GOT3 (cell line): ENCODE data around the gene PTPRG.

Source experiments
- DNase-seq: peaks from one replicate; lab custom pipeline; 2025; ENCODE audit warnings: mixed read lengths; lab: John Stamatoyannopoulos, UW

PTPRG gene

DNA sequence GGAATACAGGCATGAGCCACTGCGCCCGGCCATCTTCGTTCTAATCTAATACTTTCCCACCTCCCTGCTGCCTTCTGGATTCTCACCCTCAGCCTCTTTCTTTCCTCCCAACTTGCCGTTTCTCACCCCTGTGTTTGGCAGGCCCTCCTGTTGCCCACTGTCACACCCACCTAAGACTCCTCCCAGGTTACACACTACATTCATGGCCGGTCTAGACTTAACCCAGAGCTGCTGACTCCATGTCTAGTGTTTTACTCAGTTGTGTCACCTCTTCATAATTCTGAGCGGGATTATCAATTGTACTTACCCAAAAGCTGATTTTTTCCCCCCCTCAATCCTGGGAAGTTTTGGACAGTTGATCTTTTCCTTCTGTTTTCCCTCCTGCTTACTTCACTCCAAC, 588.2 kb downstream of the PTPRG start:
- no peak for DNase-seq

- DNase-seq, result no peak
These were observed 588.6 kb downstream of the PTPRG start for GRCh38 chr3:62149962-62150361.

GRCh38 chr3:62151591-62151990, 590.2 kb downstream of the PTPRG start:
- no peak for DNase-seq

DNA sequence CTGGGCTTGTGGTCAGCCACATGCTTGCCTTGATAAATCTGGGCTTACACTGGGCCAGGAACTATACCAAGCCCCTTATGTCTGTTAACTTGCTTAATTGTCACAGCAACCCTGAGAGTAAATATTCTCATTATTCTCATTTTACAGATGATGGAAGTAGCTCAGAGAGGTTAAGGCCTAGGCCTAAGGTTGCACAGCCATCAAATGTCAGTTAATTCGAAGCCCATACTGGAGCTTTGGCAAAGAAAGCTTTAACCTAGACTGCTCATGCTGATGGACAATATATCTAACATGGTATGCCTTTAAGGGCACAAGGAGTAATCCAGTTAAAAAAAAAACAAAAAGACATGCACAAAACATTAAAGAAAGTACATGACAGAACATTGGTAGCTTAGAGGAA, 591.9 kb downstream of the PTPRG start:
- DNase-seq, result no peak

- DNase-seq, result no peak
These were observed 593.2 kb downstream of the PTPRG start for GRCh38 chr3:62154457-62155148.

DNA sequence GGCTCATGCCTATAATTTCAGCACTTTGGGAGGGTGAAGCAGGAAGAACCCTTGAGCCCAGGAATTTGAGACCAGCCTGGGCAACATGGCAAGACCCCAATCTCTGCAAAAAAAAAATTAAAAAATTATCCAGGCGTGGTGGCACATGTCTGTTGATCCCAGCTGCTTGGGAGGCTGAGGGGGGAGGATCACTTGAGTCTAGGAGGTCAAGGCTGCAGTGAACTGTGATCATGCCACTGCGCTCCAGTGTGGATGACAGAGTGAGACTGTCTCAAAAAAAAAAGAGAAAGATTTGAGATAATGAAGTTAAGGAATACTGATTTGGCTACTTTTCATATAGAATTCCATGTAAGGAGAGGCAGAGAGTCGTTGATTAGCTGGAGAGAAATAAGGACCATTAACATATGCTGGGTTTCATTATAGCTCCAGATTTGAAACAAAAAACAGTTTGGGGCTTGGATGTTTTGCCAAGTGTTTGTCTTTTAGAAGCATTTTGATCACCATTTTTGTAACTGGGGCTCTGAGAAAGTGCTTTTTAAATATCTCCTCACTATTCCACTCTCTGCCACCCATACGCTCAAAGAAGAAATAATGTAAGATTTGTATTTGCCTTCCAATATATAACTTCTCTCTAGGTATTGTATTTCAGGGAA, 597.8 kb downstream of the PTPRG start:
- DNase-seq, result no peak

DNA sequence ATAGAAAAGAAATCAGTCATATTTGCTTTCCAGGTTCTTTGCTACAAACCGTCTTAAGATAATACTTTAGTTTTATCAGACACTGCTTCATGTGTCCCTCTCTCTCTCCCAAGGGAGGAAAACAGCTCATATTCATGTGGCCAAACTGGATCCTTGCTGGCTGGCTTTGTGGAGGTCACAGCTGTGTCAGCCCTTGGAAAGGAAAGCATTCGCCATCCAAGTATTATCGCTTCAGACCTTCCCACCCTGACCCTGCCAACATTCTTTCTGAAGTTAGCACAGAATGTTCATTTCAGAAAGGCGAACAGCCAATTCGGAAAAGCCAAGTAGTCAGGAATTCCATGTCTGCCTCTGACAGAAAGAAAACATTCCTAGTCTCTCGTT, 598.3 kb downstream of the PTPRG start:
- DNase-seq, result no peak

DNA sequence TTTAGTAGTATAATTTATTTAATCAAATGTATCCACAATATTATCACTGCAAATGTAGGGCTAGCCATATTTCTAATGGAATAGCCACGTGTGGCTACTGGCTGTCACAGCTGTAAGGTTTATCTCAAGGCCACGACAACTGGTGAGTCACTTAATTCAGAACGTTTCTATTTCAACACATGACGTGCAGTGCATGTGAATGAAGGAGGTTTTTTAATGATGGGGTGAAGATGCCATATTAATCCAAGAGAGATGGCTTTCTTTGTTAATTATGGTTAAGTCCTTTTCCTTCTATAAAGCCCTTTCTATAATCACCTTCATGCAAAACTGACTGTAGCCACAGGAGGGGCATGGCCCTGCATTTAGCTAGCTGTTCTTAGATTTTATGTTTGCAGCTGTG, 600.0 kb downstream of the PTPRG start:
- DNase-seq, result no peak

- no peak for DNase-seq
These were observed 602.8 kb downstream of the PTPRG start for GRCh38 chr3:62164196-62164595.

GRCh38 chr3:62164746-62165145, 603.4 kb downstream of the PTPRG start:
- DNase-seq, result no peak

- no peak for DNase-seq
These were observed 606.3 kb downstream of the PTPRG start for GRCh38 chr3:62167566-62168262.

- no peak for DNase-seq
These were observed 607.0 kb downstream of the PTPRG start for GRCh38 chr3:62168356-62168755.

DNA sequence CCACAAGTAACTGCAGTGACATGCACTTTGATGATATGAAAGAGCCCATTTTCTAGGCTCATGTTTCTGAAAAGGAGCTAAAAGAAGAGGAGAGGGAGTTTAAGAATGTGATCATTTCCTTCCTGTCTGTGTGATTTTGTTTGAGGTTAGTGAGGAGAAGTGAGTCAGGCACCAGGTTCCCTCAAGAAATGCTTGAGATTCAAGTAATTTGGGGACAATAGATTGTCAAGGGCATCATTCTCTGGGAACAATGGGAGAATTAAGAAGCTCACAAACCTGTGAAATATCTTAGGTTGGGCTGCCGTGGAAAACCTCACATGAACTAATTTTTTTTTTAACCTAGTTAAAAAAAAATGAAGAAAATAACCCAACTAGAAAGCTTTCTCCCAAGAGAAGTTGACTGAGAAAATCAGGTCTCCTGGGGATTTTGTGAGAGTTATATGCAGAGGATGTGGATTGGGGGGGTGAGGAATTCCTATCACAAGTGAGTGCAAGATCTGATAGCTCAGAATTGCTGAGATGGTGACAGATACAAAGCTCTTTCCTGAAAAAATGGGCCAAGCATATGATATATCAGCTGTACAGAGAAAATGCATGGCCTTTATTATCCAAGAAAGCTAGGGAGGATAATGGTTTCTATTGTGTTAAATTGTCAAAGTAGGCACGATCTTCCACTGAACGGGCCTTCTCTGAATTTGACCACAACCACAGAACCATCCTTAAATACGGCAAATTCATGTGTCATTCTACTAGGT, 608.7 kb downstream of the PTPRG start:
- no peak for DNase-seq

DNA sequence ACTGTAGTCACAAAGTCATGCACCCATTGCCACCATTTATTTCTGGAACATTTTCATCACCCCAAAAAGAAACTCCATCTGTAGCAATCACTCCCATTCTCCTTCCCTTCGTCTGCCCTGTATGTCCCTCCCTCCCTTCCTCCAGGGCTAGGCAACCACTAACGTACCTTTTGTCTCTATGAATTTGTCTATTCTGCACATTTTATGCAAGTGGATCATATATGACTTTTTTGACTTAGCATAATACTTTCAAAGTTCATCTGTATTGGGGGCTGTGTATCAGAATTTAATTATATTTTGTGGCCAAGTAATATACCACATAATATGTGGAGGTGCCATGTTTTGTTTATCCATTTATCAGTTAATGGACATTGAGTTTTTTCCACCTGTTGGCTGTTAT, 610.4 kb downstream of the PTPRG start:
- no peak for DNase-seq

GRCh38 chr3:62172199-62172598, 610.8 kb downstream of the PTPRG start:
- no peak for DNase-seq

- no peak for DNase-seq
These were observed 612.7 kb downstream of the PTPRG start for GRCh38 chr3:62173939-62174515.

- no peak for DNase-seq
These were observed 613.8 kb downstream of the PTPRG start for GRCh38 chr3:62175161-62175560.

DNA sequence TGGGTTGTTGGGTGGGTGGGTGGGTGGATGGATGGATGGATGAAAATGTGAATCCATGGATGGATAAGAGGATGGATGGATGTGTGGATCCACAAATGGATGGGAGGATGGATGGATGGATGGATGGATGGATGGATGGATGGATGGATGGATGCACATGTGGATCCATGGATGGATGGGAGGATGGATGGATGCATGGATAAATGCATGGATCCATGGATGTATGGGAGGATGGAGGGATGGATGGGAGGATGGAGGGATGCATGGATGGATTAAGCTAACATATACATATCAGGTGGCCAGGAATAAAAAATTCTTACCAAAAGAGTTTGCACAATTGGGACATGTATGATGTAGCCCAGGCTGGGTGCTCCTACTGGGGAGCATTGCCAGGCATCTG, 616.7 kb downstream of the PTPRG start:
- DNase-seq, result no peak

DNA sequence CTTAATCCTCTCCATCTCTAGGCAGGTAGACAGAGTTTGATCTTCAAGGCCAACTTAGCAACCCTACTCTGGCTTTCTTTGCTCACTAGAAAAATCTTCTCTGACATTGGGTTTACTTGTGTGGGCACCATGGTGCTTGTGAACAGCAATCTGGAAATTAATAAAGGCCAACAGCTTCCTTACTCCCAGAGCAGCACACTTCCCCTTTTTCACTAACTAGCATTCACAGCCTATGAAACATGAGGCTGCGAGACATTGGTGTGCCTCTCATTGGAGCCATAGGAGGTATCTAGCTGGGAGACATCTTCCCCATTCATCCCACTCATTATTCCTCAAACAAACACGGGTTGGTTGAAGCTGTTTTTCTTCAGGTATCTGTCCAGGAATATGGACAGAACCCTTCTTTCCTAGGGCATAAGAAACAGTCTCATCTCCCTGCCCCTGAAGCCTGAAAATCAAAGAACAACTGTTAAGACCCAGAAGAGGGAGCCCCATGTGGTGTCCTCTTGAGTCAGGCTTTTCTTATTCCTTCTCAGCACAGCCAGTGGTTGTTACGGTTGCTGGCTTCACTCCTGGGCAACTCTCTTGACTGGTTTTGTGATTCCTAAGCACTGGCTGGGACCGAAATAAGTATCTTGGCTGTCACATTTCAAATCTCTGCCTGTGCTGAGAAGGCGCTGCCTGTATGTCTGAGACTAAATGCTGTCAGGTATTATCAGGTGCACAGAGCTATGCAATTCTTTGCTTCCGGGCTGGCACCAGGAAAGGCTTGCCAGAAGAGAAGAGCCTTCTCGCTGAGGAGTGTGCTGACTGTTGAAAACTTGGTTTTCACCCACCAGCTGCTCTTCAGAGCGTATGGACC, 617.6 kb downstream of the PTPRG start:
- DNase-seq, result no peak

DNA sequence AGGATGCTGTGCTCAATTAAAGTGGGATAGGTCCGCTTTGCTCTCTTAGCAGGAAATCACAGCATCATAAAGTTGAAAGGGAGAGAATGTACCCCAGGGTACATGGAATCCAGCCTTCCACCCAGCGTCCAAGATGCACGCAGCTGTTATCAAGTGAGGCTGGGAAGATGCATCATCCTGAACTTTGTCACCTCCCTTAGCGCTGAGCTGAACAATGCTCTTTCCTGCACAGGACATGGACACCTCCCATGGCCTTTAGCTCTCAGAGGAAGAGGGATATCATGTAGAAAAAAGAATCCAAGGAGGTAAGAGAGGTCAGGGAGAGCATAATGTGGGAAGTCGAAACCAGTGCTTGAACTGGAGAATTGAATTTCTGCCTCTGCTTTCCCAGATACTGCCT, 619.1 kb downstream of the PTPRG start:
- DNase-seq, result no peak

GRCh38 chr3:62183087-62183486, 621.7 kb downstream of the PTPRG start:
- DNase-seq, result no peak
